CD4-positive, alpha-beta T cell treated with Interferon alpha-2 for 1 hour (primary cell): Measurements from ENCODE around the gene SMCO2.

Experiments used
- DNase-seq, 2 donors: peaks; one replicate each; pipeline ENCODE4 v3.0.0-alpha.2; 2020 to 2022

SMCO2 gene

GRCh38 chr12:27455589-27455988, 9.1 kb downstream of the SMCO2 start:
- DNase-seq = no peak

GRCh38 chr12:27456618-27457017, 10.1 kb downstream of the SMCO2 start:
- no peak for DNase-seq

DNA sequence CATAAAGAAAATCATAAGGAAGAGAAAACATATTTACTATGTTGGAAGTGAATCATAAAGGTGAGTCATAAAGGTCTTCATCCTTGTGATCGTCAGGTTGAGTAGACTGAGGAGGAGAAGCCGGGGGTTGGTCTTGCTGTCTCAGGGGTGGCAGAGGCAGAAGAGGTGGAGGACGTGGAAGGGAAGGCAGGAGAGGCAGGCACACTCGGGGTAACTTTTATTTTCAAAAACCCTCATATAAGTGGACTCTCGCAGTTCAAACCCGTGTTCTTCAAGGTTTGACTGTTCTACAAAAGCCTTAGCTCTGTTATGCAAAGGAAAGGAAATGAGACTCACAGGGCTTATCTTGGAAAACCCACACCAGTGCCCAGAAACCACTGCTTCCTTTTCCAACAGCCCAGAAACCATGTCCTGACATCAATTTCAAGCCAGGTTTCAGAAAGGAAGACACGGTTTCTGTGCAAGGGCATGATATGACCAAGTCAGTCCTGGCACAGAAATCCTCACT, 14.0 kb downstream of the SMCO2 start:
- DNase-seq = no peak

- no peak for DNase-seq
These were observed 15.7 kb downstream of the SMCO2 start for GRCh38 chr12:27462151-27462694.

GRCh38 chr12:27462851-27463250, 16.3 kb downstream of the SMCO2 start:
- DNase-seq = no peak

GRCh38 chr12:27463511-27464219, 17.1 kb downstream of the SMCO2 start:
- no peak for DNase-seq

GRCh38 chr12:27464220-27464554, 17.7 kb downstream of the SMCO2 start:
- DNase-seq = no peak

GRCh38 chr12:27467641-27468040, 21.1 kb downstream of the SMCO2 start:
- DNase-seq = no peak

DNA sequence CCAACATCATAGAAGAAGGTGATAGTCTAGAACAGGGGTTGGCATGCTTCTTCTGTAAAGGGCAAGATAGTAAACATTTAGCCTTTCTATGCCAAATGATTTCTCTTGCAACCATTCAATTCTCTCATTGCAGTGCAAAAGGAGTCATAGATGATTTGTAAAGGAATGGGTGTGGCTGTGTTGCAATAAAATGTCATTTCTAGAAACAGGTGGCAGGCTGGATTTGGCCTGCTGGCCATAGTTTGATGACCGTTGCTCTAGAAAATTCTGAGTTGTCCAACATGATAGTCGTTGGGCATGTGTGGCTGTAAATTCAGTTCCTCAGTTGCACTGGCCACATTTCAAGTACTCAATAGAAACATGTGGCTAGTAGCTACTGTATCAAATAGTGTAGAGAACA, 21.7 kb downstream of the SMCO2 start:
- no peak for DNase-seq

DNA sequence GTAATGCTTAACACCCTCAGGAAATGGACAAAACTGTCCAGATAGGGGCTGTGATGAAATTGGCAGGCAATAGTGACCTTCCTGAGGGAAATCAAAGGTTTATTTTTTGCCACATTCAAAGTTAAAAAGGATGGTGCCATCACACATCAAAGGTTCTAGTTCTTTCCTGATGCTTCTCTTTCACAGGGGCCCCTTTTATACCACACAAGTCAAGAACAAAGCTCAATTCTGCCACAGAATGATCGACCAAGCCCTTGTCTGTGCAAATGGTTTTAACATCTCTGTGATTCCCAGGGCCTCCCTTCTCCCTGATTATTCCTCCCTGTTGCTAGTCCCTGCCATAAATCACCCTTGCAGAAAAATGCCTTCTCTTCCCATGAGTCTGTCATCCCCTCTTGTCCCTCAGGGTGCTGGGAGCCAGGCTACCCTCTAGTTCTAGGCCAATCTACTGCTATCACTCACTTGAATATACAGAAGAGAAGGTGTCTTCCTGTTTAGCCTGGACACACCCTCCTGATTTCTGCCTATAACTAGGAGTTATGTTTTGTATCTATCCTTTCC, 22.7 kb downstream of the SMCO2 start:
- DNase-seq = no peak

DNA sequence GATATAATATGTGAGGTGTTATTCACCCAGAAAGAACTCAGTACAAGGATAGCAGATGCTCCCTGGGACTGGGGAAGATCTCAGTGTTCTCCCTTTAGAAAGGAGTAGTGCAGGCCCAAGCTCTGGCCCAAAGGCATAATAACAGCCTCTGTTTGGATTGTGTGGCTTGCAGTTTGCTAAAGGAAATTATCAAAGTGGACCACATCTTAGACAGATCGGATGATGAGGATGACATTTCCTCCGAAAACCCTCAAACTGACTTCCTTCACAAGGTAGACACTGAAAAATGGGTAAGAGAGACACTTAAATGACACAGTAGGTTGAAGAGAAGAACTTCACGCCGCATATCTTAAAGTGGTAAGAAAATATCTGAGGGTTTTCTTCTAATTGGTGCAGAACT, 26.1 kb downstream of the SMCO2 start:
- no peak for DNase-seq

DNA sequence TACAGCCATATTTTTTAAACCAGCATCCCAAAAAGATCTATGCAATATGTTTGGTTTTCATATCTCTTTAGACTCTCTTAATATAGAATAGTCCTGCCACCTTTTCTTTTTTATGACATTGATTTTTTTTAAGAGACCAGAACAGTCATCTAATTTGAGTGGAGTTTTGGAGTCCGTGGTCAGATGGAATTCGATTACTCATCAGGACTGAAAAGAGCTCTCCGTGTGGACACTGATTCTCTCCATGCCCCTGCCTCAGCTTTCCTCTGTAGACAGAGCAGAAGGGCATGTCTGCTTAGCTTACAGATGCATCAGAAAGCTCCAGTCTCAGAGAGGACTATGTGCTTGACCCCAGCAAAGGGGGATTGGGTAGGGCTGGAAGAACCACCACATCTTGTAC, 27.8 kb downstream of the SMCO2 start:
- DNase-seq = no peak

- DNase-seq = no peak
These were observed 30.5 kb downstream of the SMCO2 start for GRCh38 chr12:27477049-27477448.

GRCh38 chr12:27478949-27479348, 32.4 kb downstream of the SMCO2 start:
- DNase-seq = no peak

DNA sequence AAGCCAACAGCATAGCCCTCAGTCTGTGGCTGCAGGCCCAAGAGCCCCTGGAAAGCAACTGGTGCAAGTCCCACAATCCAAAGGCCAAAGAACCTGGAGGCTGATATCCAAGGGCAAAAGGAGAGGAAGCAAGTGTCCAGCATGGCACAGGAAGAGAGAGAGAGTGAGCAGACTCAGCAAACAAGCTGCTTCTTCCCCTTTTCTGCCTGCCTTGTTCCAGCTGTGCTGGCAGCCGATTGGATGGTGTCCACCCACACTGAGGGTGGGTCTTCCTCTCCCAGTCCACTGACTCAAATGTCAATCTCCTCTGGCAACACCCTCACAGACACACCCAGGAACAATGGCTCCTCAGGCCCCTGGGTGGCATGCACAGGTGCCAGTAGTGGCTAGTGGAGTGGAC, 33.5 kb downstream of the SMCO2 start:
- no peak for DNase-seq

GRCh38 chr12:27486961-27487360, 40.4 kb downstream of the SMCO2 start:
- no peak for DNase-seq

DNA sequence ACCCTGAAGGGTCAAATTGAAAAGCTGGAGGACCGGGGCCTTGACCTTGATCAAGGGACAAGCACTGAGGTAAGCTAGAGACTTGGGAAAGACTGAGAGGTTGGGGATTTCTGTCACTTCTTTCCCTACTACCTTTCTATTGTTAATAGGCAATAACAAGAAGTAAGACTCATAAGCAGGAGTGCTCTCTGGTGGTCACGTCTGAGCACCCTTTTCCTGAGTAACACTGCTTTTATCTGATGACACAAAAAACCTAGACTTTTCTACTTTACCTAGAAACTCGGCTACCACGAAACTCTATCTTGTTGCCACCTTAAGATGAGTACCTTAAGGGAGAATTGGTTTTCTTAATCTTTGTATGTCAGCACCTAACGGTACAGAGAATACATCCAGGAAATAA, 41.9 kb downstream of the SMCO2 start:
- DNase-seq = no peak

DNA sequence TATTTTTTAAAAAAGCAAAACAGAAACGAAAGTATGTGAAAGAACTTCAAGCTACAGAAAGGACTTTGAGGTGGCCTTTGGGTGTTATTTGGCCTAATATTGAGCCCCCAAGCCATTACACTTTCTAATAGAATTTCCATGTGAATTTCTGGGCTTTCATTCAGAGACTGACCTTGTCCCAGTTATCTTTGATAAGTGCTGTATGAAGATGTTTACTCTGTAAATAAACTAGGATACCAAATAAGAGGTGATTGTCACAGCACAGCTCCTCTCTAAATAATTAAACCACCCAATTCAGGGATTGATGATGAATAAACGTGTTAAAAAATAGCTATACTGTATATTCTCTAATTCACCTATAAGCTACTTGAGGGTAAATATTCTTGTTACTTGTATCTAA, 44.7 kb downstream of the SMCO2 start:
- DNase-seq = no peak

- no peak for DNase-seq
These were observed 46.9 kb downstream of the SMCO2 start for GRCh38 chr12:27493260-27493940.

GRCh38 chr12:27497446-27497845, 50.9 kb downstream of the SMCO2 start:
- DNase-seq = no peak

- no peak for DNase-seq
These were observed 51.6 kb downstream of the SMCO2 start for GRCh38 chr12:27498149-27498548.

- DNase-seq = no peak
These were observed 52.2 kb downstream of the SMCO2 start for GRCh38 chr12:27498761-27499160.

- DNase-seq = no peak
These were observed 52.8 kb downstream of the SMCO2 start for GRCh38 chr12:27499377-27499776.

GRCh38 chr12:27500546-27500945, 54.0 kb downstream of the SMCO2 start:
- no peak for DNase-seq
